Neuronal stem cell (in vitro differentiated cells): Measurements from ENCODE around the gene PSG4.
"Not testable (repeated sequence)": the region's sequence is repeated elsewhere in the genome, so short reads cannot be mapped to it uniquely, and the experiment has no call there.

ENCODE experiments used
- DNase-seq: peaks from one replicate; pipeline ENCODE4 v3.0.0-alpha.2; 2013; ENCODE audit warnings: low spot score
- H2AFZ ChIP-seq: one replicate; pipeline ENCODE4 v1.6.1; 2013; ENCODE audit warnings: mild to moderate bottlenecking, low read length, inconsistent platforms
- H2AK5ac ChIP-seq: 2 replicates; pipeline ENCODE4 v1.6.1; 2013; ENCODE audit warnings: low read depth, mild to moderate bottlenecking, inconsistent platforms, low read length, moderate library complexity, mixed read lengths
- H2BK120ac ChIP-seq: 2 replicates; pipeline ENCODE4 v1.6.1; 2013; ENCODE audit warnings: low read depth, mild to moderate bottlenecking, inconsistent platforms, low read length, moderate library complexity, mixed read lengths
- H2BK12ac ChIP-seq: one replicate; pipeline ENCODE4 v1.6.1; 2013; ENCODE audit warnings: low read length, inconsistent platforms
- H2BK15ac ChIP-seq: 2 replicates; pipeline ENCODE4 v1.6.1; 2013; ENCODE audit warnings: mild to moderate bottlenecking, low read length, inconsistent platforms, mixed read lengths
- H2BK5ac ChIP-seq: one replicate; pipeline ENCODE4 v1.6.1; 2013; ENCODE audit warnings: inconsistent platforms, mild to moderate bottlenecking, low read length, moderate library complexity
- H3K14ac ChIP-seq: one replicate; pipeline ENCODE4 v1.6.1; 2013; ENCODE audit warnings: low read length, inconsistent platforms
- H3K18ac ChIP-seq: 2 replicates; pipeline ENCODE4 v1.6.1; 2013; ENCODE audit warnings: low read length, inconsistent platforms
- H3K23ac ChIP-seq: 2 replicates; pipeline ENCODE4 v1.6.1; 2013; ENCODE audit warnings: low read depth, mild to moderate bottlenecking, mixed read lengths, low read length, inconsistent platforms; ENCODE audit not compliant: poor library complexity
- H3K27ac ChIP-seq: replicated peaks from 3 replicates; pipeline ENCODE4 v1.5.1; 2013; ENCODE audit warnings: low read length, inconsistent platforms
- H3K27me3 ChIP-seq, 3 experiments: 2 replicates each; pipeline ENCODE4 v1.6.1; 2013; ENCODE audit warnings: low read length in 3 of 3, mild to moderate bottlenecking in 2 of 3, inconsistent platforms in 1 of 3, low read depth in 1 of 3, mixed read lengths in 1 of 3, moderate library complexity in 1 of 3; ENCODE audit not compliant: control insufficient read depth in 3 of 3, insufficient read depth in 3 of 3
- H3K36me3 ChIP-seq, 2 donors: replicated peaks in 1 of 2; 2 replicates each; pipeline ENCODE4 v1.6.1; 2013; ENCODE audit warnings: low read length in 2 of 2; ENCODE audit not compliant: control insufficient read depth in 2 of 2, insufficient read depth in 2 of 2
- H3K4ac ChIP-seq: 2 replicates; pipeline ENCODE4 v1.6.1; 2013; ENCODE audit warnings: inconsistent platforms, mild to moderate bottlenecking, low read length, moderate library complexity
- H3K4me1 ChIP-seq, 2 donors: 1 replicate in 1 of 2; 2 replicates in 1 of 2; pipeline ENCODE4 v1.6.1; 2013; ENCODE audit warnings: low read length in 2 of 2, low read depth in 1 of 2; ENCODE audit not compliant: control insufficient read depth in 2 of 2, insufficient read depth in 1 of 2
- H3K4me2 ChIP-seq: one replicate; pipeline ENCODE4 v1.6.1; 2013; ENCODE audit warnings: mild to moderate bottlenecking, low read length, inconsistent platforms; ENCODE audit not compliant: insufficient read depth, poor library complexity, severe bottlenecking
- H3K4me3 ChIP-seq, 2 donors: 2 replicates each; pipeline ENCODE4 v1.5.1; 2013; ENCODE audit warnings: low read length in 2 of 2, mild to moderate bottlenecking in 2 of 2, inconsistent platforms in 1 of 2, moderate library complexity in 1 of 2
- H3K79me1 ChIP-seq: one replicate; pipeline ENCODE4 v1.6.1; 2013; ENCODE audit warnings: low read depth, mild to moderate bottlenecking, inconsistent platforms, low read length, moderate library complexity
- H3K9ac ChIP-seq: one replicate; pipeline ENCODE4 v1.6.1; 2013; ENCODE audit warnings: mild to moderate bottlenecking, low read depth, low read length, inconsistent platforms; ENCODE audit not compliant: poor library complexity
- H3K9me3 ChIP-seq, 2 donors: replicated peaks in 1 of 2; 2 replicates each; pipeline versions ENCODE3 to v1.6.1; 2013; ENCODE audit warnings: low read length in 2 of 2, mild to moderate bottlenecking in 2 of 2, inconsistent platforms in 1 of 2, low read depth in 1 of 2, mixed read lengths in 1 of 2, moderate library complexity in 1 of 2; ENCODE audit not compliant: control insufficient read depth in 2 of 2, insufficient read depth in 1 of 2
- H4K8ac ChIP-seq: one replicate; pipeline ENCODE4 v1.6.1; 2013; ENCODE audit warnings: low read depth, mild to moderate bottlenecking, inconsistent platforms, low read length, moderate library complexity
- H4K91ac ChIP-seq: one replicate; pipeline ENCODE4 v1.6.1; 2013; ENCODE audit warnings: low read length, low read depth, mild to moderate bottlenecking, inconsistent platforms; ENCODE audit not compliant: poor library complexity
- WGBS, 2 donors: extraction: QIAGEN DNeasy Blood & Tissue Kit; methylation state at CpG; one replicate each; pipeline ENCODE4 v1.1.7; 2013; ENCODE audit warnings: missing lambda C conversion rate in 2 of 2, mixed read lengths in 1 of 2; ENCODE audit not compliant: insufficient read length in 2 of 2, insufficient replicate concordance in 1 of 2; ENCODE audit errors: extremely low coverage in 2 of 2; 5-methylcytosine and 5-hydroxymethylcytosine counted together

Gene PSG4

DNA sequence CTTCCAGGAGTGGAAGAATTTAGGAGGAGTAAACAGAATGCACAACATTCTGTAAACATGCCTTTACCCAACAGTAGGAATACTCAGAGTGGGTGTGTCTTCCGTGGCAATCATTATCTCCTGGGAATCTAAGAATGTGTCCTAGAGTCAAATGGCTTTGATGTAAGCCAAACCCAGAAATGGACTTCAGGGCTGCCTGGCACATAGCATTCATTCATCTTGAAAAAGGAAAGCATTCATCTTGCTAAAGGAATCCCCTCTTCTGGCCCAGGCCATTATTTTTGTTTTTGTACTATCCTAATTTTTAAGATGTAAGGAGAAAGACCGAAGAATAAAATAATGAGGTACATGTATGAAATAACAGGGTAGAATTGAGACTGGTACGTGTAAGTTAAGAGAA lies 42.3 kb downstream of the PSG4 start:
- no CpG with 5 or more reads among the region's 3 CpGs for WGBS, 2 donors

DNA sequence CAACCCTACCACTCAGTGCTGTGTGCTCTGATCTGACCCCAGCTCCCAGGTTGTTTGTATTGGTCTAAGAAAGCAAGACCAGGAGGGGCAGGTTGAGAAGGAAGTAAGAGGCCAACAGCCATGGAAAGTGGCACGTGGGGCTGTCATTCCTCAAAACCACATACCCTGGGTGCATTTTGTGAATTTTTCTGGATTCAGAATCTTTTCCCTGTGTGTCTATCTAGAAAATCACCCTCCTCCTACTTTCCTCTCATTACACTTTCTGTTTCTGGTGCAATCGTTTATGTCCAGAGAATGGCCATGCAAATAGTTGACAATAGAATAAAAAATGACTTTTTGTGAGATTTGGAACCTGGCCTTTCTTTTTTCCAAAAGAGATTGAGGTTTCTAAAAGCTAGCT lies 43.2 kb downstream of the PSG4 start:
- not testable (repeated sequence) for H3K27me3 ChIP-seq, H3K14ac ChIP-seq, H3K4me1 ChIP-seq, H3K27ac ChIP-seq, H4K91ac ChIP-seq, H2BK15ac ChIP-seq, H3K4ac ChIP-seq, H3K79me1 ChIP-seq, H2AK5ac ChIP-seq, H2BK5ac ChIP-seq, H2BK120ac ChIP-seq, H2BK12ac ChIP-seq, H3K36me3 ChIP-seq, H2AFZ ChIP-seq, DNase-seq, H3K23ac ChIP-seq, H3K4me2 ChIP-seq, H3K9me3 ChIP-seq, H3K9ac ChIP-seq, H4K8ac ChIP-seq, H3K4me3 ChIP-seq, H3K18ac ChIP-seq
- no CpG with 5 or more reads among the region's 2 CpGs for WGBS, 2 donors

More for the DNA sequence above, 42.3 kb downstream of the PSG4 start:
- not testable (repeated sequence) for H3K4me2 ChIP-seq, H3K4me1 ChIP-seq, H3K27me3 ChIP-seq, DNase-seq, H2BK120ac ChIP-seq, H2BK12ac ChIP-seq, H2BK5ac ChIP-seq, H2BK15ac ChIP-seq, H3K9ac ChIP-seq, H4K91ac ChIP-seq, H3K14ac ChIP-seq, H2AFZ ChIP-seq, H3K9me3 ChIP-seq, H3K18ac ChIP-seq, H3K23ac ChIP-seq, H2AK5ac ChIP-seq, H3K4me3 ChIP-seq, H3K4ac ChIP-seq, H4K8ac ChIP-seq, H3K36me3 ChIP-seq, H3K79me1 ChIP-seq, H3K27ac ChIP-seq

DNA sequence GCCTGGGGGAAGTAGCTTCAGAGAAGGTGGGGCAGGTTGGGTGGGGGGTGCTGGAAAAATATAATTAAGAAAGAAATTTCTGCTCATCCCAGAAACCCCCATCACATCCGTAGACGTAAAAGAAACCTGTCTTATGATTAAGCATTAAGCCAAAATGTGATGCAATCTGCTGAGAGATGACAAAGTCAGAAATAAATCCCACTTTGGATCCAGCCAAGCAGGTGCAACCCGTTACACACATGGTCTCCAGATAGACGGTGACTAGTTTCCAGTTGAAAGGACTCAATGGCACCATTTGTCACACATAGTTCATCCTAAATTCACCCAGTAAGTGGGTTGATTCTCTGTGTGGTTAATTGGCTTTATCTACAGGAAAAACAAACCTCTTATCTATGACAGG lies 53.2 kb downstream of the PSG4 start:
- H3K4ac ChIP-seq = no peak overlapping the region
- no peak overlapping the region for H3K4me2 ChIP-seq
- H3K9ac ChIP-seq = no peak overlapping the region
- DNase-seq = no peak
- H3K79me1 ChIP-seq = no peaks in the 10 kb centered on the region
- no peak overlapping the region for H3K4me3 ChIP-seq
- H3K4me1 ChIP-seq = no peaks in the 10 kb centered on the region
- no peak overlapping the region for H3K27ac ChIP-seq
- H3K36me3 ChIP-seq = no peaks in the 10 kb centered on the region
- H2BK120ac ChIP-seq = no peak overlapping the region
- no peak overlapping the region for H3K23ac ChIP-seq
- H3K27me3 ChIP-seq = no peaks in the 10 kb centered on the region
- no peak overlapping the region for H4K91ac ChIP-seq
- H3K14ac ChIP-seq = no peak overlapping the region
- H2AFZ ChIP-seq = no peak overlapping the region
- no peak overlapping the region for H2BK12ac ChIP-seq
- no peak overlapping the region for H2AK5ac ChIP-seq
- H2BK15ac ChIP-seq = no peak overlapping the region
- H3K9me3 ChIP-seq = peaks cover 0 to 8% of the 10 kb centered on the region in 2 donors
- no peak overlapping the region for H4K8ac ChIP-seq
- WGBS, 2 donors = no CpG with 5 or more reads among the region's 4 CpGs
- H3K18ac ChIP-seq = no peak overlapping the region
- no peak overlapping the region for H2BK5ac ChIP-seq

DNA sequence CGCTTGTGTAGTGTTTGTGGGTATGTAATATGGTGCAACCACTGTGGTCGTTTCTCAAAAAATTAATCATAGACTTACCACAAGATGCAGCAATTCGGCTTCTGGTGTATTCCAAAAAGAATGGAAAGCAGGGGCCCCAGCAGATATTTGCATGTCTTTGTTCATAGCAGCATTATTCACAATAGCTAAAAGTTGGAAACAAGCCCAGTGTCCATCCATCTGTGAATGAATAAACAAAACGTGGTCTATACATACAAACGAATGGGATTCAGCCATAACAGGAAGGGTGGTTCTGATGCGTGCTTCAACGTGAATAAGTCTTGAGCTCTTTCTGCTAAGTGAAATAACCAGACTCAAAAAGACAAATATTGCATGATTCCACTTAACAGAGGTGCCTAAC lies 55.6 kb downstream of the PSG4 start:
- not testable (repeated sequence) for H3K14ac ChIP-seq, H3K27ac ChIP-seq, H3K4me2 ChIP-seq, H3K36me3 ChIP-seq, H3K9me3 ChIP-seq, H3K9ac ChIP-seq, H2AFZ ChIP-seq, H4K8ac ChIP-seq, H3K4ac ChIP-seq, H2BK15ac ChIP-seq, H3K18ac ChIP-seq, H3K27me3 ChIP-seq, H3K79me1 ChIP-seq, H2BK12ac ChIP-seq, H3K4me1 ChIP-seq, H2AK5ac ChIP-seq, H3K4me3 ChIP-seq, H3K23ac ChIP-seq, H2BK120ac ChIP-seq, H4K91ac ChIP-seq, DNase-seq, H2BK5ac ChIP-seq
- WGBS, 2 donors = no CpG with 5 or more reads among the region's 7 CpGs
